SH-SY5Y (cell line): ENCODE data around the gene FCN2.

Source experiments
- GATA2 ChIP-seq: IDR thresholded peaks from 2 replicates; pipeline ENCODE4 v1.6.1; 2011; ENCODE audit warnings: mild to moderate bottlenecking, low read depth, low read length
- GATA3 ChIP-seq: IDR thresholded peaks from 2 replicates; pipeline ENCODE4 v1.6.1; 2011; ENCODE audit warnings: low read depth, mild to moderate bottlenecking, low read length, moderate library complexity

The FCN2 gene

GRCh38 chr9:134885679-134886412 is 5.2 kb downstream of the FCN2 start:
- TF ChIP-seq GATA3 (no peak), GATA2 (no peak)

DNA sequence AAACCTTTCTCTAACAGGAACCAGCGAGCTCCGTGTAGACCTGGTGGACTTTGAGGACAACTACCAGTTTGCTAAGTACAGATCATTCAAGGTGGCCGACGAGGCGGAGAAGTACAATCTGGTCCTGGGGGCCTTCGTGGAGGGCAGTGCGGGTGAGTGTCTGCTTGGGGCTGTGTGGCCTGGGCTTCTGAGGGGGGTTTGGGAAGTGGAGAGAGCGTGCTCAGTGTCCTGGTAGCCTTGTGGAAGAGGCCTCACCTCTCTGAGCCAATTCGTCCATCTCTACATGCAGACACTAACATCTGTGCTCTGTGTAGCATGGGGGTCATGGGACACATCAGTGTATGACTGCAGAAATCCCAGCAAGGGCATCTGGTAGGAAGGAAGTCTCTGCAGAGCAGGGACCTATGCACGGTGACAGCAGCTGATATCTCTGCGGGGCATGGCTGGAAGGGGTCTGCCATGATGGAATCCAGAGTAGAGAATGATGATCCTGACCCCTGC is 5.9 kb downstream of the FCN2 start:
- TF ChIP-seq GATA2 = no peak
- TF ChIP-seq GATA3 = no peak

GRCh38 chr9:134887219-134887618 is 6.6 kb downstream of the FCN2 start:
- TF ChIP-seq GATA3 (no peak), GATA2 (no peak)

DNA sequence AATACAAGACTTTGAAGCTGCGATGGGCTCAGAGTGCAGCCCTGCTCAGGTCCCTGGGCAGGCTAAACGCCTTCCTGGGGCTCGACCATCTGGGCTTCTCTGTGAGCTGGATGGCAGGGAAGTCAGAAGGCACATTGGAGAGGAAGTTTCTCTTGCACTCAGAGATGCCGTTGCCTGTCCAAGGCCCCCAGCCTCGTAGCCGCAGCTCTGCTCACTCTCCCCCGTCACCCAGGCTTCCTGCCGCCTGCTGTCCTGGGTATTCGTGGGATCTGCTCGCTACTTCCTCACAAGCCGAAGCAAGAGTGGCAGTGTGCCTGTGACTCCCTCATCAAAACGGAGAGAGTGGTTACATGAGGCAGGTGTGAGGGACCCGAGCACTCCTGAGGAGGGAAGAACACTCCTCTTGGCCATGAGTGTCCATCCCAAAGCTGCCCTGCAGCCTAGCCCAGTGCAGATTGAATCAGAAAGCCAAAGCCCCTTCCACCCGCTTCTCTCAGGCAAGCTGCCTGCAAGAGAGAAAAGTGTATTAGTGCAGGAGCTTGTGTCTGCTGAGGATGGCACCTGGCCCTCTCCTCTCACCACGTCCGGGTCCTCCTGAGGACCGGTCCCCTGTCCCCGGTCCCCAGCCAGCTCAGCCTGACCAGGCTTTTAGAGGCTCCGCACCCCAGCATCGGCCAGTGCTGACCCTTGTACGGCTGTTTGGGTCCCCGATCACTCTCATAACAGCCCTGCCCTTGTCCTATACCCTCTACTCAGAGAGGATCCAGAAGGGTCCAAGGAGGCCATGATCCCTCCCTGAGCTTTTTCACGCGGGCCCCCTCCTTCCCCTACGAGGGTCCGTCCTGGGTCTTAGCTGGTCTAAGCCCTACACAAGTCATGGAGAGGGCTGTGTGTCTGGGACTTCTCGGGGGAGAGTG is 7.3 kb downstream of the FCN2 start:
- TF ChIP-seq GATA2 (no peak), GATA3 (no peak)

DNA sequence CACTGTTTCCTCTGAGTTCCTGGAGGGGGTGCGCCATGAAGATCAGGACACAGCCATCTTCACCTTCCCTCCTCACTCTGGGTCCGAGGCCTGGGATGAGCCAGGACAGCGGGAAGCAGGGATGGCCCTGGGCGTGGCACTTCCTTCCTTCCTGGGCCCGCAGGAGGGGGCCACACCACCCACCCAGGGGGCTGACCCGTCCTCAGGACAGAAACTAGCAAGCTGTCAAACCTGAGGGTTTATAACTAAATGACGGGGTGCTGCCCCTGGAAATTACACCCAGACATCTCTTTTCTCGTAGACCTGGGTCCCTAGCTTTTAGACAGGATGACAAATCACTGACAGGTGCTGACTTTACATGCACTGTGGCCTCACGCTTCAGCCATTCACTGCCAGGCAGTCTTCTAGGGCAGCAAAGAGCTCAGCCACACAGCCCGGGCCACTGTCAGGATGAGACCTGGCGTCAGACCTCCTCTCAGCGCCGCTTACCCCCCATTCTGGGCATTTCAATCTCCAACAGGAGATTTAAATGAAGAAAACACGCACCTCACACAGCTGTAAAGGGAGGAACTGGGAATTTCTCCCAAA is 8.1 kb downstream of the FCN2 start:
- no peak for TF ChIP-seq GATA3
- TF ChIP-seq GATA2 = no peak

DNA sequence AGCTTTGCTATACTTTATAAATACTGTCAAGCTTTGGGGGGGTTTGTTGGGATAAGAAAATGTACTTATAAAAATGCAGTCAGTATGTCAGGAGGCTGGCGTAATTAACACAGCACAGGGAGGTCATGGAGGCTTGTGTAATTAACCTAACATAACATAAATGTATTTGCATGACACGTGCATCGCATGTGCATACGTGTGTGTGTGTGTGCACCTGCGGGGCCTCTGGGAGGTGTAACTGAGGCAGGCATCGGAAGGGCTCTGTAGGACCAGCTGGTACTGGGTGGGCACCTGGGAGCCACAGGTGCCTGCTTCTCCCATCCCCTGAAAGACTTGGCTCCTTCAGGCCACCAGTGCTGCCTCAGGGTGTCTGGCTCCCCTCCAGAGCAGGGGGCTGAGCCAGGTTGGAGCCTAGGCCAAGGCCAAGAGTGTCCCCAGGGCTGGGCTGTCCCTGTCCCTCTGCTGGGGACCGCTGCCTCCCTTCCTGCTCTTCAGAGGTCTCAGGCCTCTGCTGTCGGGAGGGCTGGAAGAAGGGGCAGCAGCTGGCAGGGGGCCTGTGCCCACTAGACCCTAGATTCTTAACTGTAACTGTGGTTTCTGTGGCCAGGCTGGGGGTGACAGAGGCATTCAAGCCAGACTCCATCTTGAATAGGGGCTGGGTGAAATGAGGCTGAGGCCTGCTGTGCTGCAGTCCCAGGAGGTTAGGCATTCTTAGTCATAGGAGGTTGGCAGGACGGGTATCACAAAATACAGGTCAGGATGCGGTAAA is 9.0 kb downstream of the FCN2 start:
- no peak for TF ChIP-seq GATA3
- no peak for TF ChIP-seq GATA2

DNA sequence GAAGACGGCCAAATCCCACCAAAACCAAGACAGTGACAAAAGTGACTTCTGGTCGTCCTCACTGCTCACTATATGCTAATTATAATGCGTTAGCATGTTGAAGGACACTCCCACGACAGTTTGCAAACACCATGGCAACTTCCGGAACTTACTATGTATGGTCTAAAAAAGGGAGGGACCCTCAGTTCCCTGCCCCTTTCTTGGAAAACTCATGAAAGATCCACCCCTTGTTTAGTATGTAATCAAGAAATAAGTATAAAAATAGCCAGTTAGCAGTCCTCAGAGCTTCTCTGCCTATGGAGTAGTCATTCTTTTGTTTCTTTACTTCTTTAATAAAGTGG is 9.5 kb downstream of the FCN2 start:
- TF ChIP-seq GATA3 (no peak), GATA2 (no peak)

DNA sequence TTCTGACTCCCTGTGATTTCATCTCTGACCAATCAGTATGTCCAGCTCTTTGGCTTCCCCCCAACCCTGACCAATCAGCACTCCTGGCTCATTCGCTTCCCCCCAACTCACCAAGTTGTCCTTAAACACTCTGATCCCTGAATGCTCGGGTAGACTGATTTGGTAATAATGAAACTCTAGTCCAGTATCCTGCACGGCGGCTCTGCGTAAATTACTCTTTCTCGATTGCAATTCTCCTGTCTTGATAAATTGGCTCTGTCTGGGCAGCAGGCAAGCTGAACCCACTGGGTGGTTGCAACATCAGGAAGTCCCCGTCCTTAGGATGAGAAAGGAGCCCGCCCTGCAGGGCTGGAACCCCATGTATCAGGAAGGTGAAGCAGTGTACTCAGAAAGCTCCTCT is 10.4 kb downstream of the FCN2 start:
- TF ChIP-seq GATA2 (no peak), GATA3 (no peak)

DNA sequence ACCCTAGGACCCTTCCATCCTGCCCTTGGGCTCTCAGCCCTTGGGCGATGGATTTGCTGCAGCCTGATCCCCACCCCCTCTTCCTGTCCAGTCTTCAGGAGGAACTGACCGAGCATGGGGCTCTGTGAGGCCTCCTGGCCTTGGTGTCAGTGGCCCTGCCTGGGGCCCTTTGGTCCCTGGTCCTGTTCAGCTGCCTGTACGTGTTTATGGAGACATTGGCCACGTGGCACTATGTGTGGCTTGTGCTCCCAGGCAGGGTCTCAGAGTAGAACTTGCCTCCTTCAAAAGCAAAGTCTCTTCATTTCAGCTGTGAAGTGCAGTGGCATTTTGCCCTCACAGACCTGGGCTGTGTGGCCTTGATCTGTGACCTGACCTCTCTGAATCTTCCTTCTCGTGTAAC is 11.1 kb downstream of the FCN2 start:
- no peak for TF ChIP-seq GATA3
- TF ChIP-seq GATA2 = no peak

DNA sequence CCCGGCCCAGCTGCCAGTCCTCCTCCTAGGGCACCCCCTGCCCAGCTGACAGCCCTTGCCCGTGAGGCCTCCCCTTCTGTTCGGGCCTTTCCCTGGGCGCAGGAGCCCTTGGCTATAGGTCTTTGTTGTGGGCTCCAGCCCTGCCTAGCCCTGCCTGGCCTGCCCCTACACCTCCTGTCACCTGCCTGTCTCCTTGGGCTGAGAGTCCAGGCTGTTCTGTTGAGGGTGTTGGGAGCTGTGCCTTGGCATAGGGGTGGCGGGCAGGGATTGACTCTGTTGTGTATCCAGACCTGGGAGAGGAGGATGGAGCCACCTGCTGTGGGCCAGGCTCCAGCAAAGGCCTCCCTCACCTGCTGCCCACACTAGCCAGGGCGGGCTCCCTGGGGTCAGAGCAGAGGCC is 11.6 kb downstream of the FCN2 start:
- TF ChIP-seq GATA2 (no peak), GATA3 (no peak)

GRCh38 chr9:134892820-134893420 is 12.3 kb downstream of the FCN2 start:
- TF ChIP-seq GATA3 (no peak), GATA2 (no peak)

GRCh38 chr9:134894136-134894860 is 13.7 kb downstream of the FCN2 start:
- TF ChIP-seq GATA2 (no peak), GATA3 (no peak)

DNA sequence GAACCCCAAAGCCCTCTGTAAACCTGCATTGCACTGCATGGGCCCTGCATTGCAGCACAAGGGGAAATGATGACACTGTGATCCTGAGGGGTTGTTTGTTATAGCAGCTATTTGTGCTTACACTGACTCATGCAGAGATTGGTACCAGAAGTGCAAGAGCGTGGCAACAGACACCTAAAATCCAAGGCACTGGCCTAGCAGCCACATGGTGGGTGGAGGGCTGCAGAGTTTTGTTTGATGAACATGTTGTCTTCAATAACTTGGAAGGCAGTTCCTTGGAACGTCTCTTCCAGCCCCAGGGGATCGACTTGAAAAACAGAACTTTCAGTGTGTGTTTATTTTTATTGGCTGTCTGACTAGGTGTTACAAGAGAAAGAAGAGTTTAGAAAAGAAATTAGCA is 14.5 kb downstream of the FCN2 start:
- TF ChIP-seq GATA2 (no peak), GATA3 (no peak)

- no peak for TF ChIP-seq GATA3
- no peak for TF ChIP-seq GATA2
Observed at GRCh38 chr9:134895567-134895907, 14.9 kb downstream of the FCN2 start.
